ENCODE data around the gene WASF3.

Gene WASF3

DNA sequence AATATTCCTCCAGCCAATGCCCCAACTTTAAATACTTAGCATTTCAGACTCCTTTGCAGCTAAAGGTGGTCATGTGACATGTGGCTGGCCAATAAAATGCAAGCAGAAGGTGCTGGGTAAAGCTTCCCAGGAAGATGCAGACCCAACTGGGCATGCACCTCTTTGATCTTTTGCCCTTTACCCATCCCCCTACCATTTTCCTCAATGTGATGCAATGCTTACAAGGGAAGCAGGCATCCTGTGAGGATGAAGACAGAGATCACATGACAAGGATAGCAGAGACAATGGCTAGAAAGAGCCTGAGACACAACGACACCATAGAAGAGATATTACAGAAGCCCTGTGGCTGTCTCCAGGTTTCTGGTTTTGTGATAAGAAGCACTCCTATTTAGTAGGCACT is 2.1 kb upstream of the WASF3 start:
- Histone ChIP-seq H3K27me3 (ENCODE audit: insufficient read depth, low read length) (no peaks in the 10 kb centered on the region), H3K27ac (ENCODE audit: low read depth, low read length, poor library complexity, severe bottlenecking) (no peak overlapping the region), H3F3A (ENCODE audit: insufficient read depth, low read length) (no peaks in the 10 kb centered on the region), H2AFZ (ENCODE audit: low read length) (no peak overlapping the region), H3K4me2 (ENCODE audit: low read length) (no peak overlapping the region), H3K9me2 (ENCODE audit: low read depth, low read length) (no peaks in the 10 kb centered on the region), H3K4me1 (ENCODE audit: insufficient read depth, low read length, severe bottlenecking) (no peaks in the 10 kb centered on the region), H3K4me3 (ENCODE audit: low read depth, low read length, poor library complexity, severe bottlenecking) (no peak overlapping the region), H3K79me2 (ENCODE audit: insufficient read depth, low read length) (no peaks in the 10 kb centered on the region), H3K36me3 (ENCODE audit: insufficient read depth, low read length) (no peaks in the 10 kb centered on the region), H3K9ac (ENCODE audit: low read length) (no peak overlapping the region), H4K20me1 (ENCODE audit: insufficient read depth, low read length) (no peaks in the 10 kb centered on the region), H3K9me3 (ENCODE audit: low read length) (no peaks in the 10 kb centered on the region)
- TF ChIP-seq, protein P1, sequence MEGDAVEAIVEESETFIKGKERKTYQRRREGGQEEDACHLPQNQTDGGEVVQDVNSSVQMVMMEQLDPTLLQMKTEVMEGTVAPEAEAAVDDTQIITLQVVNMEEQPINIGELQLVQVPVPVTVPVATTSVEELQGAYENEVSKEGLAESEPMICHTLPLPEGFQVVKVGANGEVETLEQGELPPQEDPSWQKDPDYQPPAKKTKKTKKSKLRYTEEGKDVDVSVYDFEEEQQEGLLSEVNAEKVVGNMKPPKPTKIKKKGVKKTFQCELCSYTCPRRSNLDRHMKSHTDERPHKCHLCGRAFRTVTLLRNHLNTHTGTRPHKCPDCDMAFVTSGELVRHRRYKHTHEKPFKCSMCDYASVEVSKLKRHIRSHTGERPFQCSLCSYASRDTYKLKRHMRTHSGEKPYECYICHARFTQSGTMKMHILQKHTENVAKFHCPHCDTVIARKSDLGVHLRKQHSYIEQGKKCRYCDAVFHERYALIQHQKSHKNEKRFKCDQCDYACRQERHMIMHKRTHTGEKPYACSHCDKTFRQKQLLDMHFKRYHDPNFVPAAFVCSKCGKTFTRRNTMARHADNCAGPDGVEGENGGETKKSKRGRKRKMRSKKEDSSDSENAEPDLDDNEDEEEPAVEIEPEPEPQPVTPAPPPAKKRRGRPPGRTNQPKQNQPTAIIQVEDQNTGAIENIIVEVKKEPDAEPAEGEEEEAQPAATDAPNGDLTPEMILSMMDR (IDR thresholded peaks at IDR 0.05; ENCODE audit: low read length): no peak
- no peak for TF ChIP-seq EZH2 (IDR thresholded peaks at IDR 0.05; ENCODE audit: borderline replicate concordance, low read length)

DNA sequence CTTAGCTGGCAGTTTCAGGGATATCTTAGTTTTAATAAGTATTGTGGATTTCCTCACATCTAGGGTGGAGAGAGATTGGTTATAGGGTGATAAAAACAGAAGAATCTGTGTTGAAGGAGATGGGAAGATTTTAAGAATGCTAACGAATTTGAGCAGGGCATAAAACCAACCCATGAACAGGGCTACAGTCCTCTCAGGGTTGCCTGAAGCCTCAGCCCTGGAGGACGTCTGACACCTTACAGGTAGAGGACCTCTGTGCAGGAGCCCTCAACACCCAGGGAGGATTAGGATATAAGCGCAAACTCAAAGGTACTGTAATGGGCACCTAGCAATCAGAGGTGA is 461 bp upstream of the WASF3 start:
- Histone ChIP-seq H2AFZ (ENCODE audit: low read length) (no peak overlapping the region), H4K20me1 (ENCODE audit: insufficient read depth, low read length) (no peaks in the 10 kb centered on the region), H3K9ac (ENCODE audit: low read length) (no peak overlapping the region)

DNA sequence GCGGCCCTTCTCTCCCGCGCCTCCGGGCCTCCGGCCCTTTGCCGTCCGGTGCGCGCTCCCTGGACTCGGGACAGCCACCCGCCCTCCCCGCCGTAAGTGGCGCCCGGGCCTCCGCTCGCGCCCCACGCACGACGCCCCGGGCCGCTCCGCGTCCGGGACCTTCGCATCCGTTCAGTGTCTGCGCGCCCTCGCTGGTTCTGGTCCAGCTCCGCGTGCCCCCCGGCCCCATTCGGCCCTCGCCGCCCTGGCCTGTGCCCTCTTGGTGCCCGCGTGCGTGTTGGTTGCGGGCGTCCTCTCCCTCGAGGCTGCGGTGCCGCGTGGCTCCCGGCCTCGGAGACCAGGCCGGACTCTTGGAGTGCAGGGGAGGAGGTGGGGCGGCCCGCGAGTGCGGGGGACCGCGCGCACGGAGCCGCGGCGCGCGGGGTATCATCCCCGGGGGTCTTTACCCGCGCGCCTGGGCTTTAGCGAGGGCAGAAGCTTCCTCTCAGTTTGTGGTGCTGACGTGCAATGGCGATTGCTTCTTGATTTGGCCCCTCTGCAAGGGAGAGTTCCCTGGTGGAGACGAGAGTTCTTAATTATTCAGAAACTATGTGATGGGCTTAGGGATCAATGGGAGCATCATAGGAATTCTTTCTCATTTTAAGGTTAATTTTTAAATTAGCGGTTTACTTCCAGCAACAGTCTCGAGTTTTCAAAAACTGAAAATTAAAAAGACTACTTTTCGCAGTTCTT is 757 bp downstream of the WASF3 start:
- Histone ChIP-seq H3F3A (ENCODE audit: insufficient read depth, low read length) (no peaks in the 10 kb centered on the region), H3K4me2 (ENCODE audit: low read length) (no peak overlapping the region), H3K9ac (ENCODE audit: low read length) (no peak overlapping the region), H3K36me3 (ENCODE audit: insufficient read depth, low read length) (no peaks in the 10 kb centered on the region), H3K4me1 (ENCODE audit: insufficient read depth, low read length, severe bottlenecking) (no peaks in the 10 kb centered on the region), H3K9me3 (ENCODE audit: low read length) (no peaks in the 10 kb centered on the region), H3K4me3 (ENCODE audit: low read depth, low read length, poor library complexity, severe bottlenecking) (no peak overlapping the region), H3K9me2 (ENCODE audit: low read depth, low read length) (no peaks in the 10 kb centered on the region), H4K20me1 (ENCODE audit: insufficient read depth, low read length) (no peaks in the 10 kb centered on the region), H3K27me3 (ENCODE audit: insufficient read depth, low read length) (no peaks in the 10 kb centered on the region), H2AFZ (ENCODE audit: low read length) (no peak overlapping the region), H3K27ac (ENCODE audit: low read depth, low read length, poor library complexity, severe bottlenecking) (no peak overlapping the region), H3K79me2 (ENCODE audit: insufficient read depth, low read length) (no peaks in the 10 kb centered on the region)
- TF ChIP-seq, protein P1 (IDR thresholded peaks at IDR 0.05; ENCODE audit: low read length): no peak
- TF ChIP-seq EZH2 (IDR thresholded peaks at IDR 0.05; ENCODE audit: borderline replicate concordance, low read length): no peak

More for the DNA sequence above, 461 bp upstream of the WASF3 start:
- Histone ChIP-seq H3K4me2 (ENCODE audit: low read length) (no peak overlapping the region), H3K27ac (ENCODE audit: low read depth, low read length, poor library complexity, severe bottlenecking) (no peak overlapping the region), H3K79me2 (ENCODE audit: insufficient read depth, low read length) (no peaks in the 10 kb centered on the region), H3K9me2 (ENCODE audit: low read depth, low read length) (no peaks in the 10 kb centered on the region), H3F3A (ENCODE audit: insufficient read depth, low read length) (no peaks in the 10 kb centered on the region), H3K4me3 (ENCODE audit: low read depth, low read length, poor library complexity, severe bottlenecking) (no peak overlapping the region), H3K9me3 (ENCODE audit: low read length) (no peaks in the 10 kb centered on the region), H3K36me3 (ENCODE audit: insufficient read depth, low read length) (no peaks in the 10 kb centered on the region), H3K4me1 (ENCODE audit: insufficient read depth, low read length, severe bottlenecking) (no peaks in the 10 kb centered on the region), H3K27me3 (ENCODE audit: insufficient read depth, low read length) (no peaks in the 10 kb centered on the region)
- no peak for TF ChIP-seq EZH2 (IDR thresholded peaks at IDR 0.05; ENCODE audit: borderline replicate concordance, low read length)
- TF ChIP-seq, protein P1 (IDR thresholded peaks at IDR 0.05; ENCODE audit: low read length): no peak
